HG02973 (cell line): Measurements from ENCODE around the gene CRYBA4.
"Not testable (repeated sequence)": the region's sequence is repeated elsewhere in the genome, so short reads cannot be mapped to it uniquely, and the experiment has no call there.

Source experiments
- ATAC-seq: cut with Tn5 transposase; IDR thresholded peaks from one replicate; pipeline ENCODE4 v1.9.1; 2021; ENCODE audit warnings: moderate library complexity; ENCODE audit not compliant: unreplicated experiment

CRYBA4 gene

DNA sequence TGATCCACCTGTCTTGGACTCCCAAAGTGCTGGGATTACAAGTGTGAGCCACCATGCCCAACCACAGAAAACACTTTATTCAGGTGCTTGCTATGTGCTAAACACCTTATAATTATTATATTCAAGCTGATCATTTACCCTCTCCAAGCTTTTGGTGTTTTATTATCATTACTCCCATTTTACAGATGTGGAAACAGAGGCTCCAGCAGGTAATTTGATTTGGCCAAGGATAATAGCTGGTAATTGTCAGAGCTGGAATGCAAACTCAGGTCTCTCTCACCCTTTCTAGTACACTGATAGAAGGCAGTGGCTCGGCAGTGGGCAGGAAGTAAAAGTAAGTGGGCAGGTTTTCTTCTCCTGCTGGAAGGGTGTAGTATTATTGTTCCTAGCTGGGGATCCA, 28.0 kb upstream of the CRYBA4 start:
- no peak for ATAC-seq

- ATAC-seq = no peak
Measured at GRCh38 chr22:26597026-26597425, 24.7 kb upstream of the CRYBA4 start.

- ATAC-seq = no peak
Measured at GRCh38 chr22:26597480-26597879, 24.3 kb upstream of the CRYBA4 start.

- no peak for ATAC-seq
Measured at GRCh38 chr22:26599505-26599904, 22.3 kb upstream of the CRYBA4 start.

DNA sequence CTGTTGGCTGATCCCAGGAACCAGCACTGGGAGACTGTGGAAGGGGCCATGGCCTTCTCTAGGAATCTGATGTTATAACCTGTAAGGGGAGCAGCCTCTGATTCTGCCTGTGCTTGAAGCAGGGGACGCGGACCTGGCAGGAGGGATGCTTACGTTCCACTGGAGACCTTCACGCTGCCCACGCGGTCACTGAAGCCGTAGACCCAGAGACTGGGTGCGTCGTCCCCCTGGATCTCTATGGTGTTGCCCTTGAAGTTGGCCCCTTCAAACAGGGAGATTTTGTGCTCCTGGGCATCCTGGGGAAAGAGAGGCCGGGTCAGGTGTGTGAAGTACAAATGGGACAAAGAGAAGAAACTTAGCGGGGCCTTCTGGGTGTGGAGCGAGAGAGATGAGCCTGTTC, 20.0 kb upstream of the CRYBA4 start:
- ATAC-seq = no peak

DNA sequence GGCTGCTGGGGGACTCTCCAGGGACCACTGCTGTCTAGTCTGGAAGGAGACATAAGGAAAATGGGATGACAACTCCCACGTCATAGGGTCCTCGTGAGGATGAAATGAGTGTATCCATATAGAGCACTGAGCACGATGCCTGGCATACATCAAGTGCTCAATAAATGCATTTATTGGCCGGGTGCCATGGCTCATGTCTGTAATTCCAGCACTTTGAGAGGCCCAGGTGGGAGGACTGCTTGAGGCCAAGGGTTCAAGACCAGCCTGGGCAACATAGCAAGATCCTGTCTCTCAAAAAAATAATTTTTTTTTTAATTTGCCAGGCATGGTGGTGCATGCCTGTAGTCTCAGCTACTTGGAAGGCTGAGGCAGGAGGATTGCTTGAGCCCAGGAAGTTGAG, 19.6 kb upstream of the CRYBA4 start:
- no peak for ATAC-seq

- ATAC-seq = no peak
Measured at GRCh38 chr22:26604368-26604767, 17.4 kb upstream of the CRYBA4 start.

DNA sequence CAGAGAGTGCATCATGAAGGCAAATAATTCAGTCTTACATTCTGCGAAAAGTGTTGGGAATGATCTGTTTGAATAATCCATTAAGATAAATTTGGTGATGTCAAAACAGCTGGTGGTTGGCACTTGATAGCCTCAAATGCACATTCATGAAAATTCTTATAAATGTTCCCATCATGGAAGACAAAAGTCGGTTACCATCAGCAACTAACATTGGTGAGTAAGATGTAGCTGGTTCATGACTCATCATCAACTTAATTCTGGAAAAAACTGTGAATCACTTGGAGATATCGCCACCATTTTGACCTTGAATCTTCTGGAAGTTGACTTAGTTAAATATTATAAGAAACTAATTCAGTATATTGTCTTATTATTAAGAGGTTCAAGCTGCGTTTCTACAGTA, 15.2 kb upstream of the CRYBA4 start:
- ATAC-seq = no peak

GRCh38 chr22:26608129-26608528, 13.6 kb upstream of the CRYBA4 start:
- no peak for ATAC-seq

GRCh38 chr22:26609287-26609686, 12.5 kb upstream of the CRYBA4 start:
- no peak for ATAC-seq

DNA sequence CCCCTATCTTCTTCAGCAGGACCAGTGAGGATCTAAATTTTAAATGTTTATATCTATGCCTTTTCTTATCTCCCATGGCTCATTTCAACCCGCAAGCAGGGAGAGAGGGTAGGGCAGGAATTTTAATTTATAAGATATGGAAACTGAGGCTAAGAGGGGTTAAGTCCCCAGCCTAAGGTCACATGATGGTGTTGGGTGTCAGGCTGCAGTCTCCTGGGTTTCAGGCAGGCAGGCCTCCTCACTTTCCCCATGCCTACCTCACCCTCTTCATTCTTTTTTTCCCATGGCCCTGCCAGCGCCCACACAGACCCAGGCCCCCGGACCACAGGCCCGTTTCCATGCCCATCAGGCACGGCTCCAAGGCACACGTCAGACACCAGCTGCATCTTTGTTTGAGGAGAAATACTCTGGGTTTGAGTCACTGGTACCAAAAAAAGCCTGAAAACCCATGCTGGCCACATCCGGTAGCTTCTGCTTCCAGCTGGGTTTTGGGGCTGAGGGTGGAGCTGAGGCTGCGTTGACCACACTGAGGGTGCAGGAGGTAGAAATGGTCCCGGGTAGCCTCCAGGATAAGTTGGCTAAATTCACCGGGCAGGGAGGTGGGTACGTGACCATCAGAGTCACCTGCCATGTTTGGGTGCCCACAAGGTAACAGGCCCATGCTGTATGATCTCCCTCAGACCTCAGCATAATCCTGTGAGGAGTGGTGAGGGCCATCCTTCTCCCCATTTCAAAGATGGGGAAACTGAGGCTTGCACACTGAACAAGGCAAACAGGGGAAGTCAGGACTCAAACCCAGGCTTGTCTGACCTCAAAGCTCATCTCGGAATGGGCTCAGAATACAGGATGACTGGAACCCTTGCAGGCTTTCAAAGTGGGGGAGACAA, 11.4 kb upstream of the CRYBA4 start:
- ATAC-seq = peak; percentile 71

DNA sequence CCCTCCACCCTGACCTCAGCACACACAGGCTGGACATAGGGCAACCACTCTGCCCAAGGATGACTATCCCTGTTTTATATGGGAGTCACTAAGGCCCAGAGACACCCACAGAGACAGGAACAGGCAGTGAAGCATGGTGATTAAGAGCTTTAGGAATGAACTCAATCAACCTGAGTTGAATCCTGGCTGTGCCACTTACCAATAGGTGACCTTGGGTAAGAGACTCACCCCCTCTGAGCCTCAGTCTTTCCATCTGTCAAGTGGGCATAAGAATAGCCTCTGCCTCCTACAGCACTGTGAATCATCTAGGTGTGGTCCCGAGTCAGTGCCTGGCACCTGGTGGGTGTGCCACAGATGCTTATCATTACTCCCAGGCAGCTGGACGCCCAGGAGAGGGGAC, 10.8 kb upstream of the CRYBA4 start:
- ATAC-seq = no peak

DNA sequence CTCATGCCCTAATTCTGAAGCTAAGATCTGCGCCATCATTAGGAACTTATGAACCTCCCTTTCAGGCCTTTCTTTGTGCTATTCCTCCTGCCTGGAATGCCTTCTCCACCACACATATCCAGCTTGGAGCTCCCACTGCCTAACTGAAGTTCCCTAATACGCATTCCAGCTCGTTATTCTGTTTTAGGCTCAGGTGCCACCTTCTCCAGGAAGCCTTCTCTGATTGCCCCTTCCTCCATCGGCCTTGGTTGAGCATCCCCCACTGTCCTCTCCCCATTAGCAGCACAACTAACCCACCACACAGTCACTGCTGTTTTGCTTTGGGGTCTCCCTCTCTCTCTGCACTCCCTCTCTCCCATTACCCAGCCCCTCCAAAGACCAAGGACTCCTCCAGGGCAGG, 9.1 kb upstream of the CRYBA4 start:
- no peak for ATAC-seq

GRCh38 chr22:26613753-26614152, 8.0 kb upstream of the CRYBA4 start:
- not testable (repeated sequence) for ATAC-seq

DNA sequence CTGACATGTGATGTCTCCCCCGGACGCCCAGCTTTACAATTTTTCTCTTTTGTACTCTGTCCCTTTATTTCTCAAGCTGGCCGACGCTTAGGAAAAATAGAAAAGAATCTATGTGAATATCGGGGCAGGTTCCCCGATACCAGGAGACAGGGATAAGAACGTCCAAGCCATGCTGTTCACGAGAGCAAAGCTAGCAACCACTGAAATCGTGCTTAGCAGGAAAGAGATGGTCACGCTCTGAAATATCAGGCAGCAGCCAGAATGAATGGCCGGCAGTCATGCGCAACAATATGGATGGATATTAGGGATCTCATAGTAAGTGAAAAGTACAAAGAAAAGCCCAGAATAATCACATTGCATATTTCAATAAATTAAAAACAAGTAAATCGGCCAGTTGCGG, 7.4 kb upstream of the CRYBA4 start:
- ATAC-seq = no peak

GRCh38 chr22:26615149-26615548, 6.6 kb upstream of the CRYBA4 start:
- ATAC-seq = no peak

DNA sequence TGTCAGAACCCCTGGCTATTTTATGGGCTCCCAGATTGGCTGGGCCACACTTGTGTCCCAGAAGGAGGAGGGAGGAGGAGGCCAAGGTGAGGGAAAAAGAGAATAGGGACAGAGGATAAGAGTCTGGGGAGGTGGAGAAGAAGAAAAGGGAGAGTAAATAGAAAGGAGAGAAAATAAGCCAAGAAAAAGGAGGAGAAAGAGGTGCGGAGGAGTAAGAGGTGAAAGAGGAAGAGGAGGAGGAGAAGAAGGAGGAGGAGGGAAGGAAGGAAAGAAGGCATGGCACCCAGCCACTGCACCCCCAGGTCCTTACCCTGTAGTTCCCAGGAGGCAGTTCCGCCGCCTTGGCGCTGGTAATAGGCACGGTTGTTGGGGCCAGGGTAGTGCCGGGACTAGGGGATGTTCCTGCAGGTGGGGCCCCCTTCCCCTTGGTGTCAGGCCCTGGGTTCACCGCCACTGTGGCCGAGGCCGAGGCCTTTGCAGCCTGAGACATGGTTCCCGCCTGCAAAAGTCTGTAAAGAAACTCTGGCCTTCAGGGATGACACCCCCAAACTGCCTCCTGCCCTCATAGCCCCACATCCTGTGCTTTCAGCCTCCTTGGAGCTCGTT, 5.8 kb upstream of the CRYBA4 start:
- no peak for ATAC-seq

DNA sequence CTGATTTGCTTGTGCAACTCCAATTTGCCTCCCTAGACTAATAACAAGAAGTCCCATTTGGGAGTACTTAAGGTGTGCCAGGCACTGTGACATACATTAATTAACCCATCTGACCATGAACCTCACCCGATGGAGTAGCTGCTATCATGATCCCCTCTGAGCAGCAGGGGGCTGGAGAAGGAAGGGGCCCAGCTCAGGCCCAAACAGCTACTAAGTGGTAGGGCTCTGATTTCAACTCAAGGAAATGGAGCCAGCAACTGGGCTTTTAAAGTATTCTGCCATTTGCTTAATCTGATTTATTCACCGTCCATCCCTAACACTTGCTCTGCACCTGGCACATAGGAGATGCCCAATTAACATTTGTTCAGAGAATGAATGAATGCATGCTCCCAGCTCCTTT, 5.1 kb upstream of the CRYBA4 start:
- no peak for ATAC-seq

DNA sequence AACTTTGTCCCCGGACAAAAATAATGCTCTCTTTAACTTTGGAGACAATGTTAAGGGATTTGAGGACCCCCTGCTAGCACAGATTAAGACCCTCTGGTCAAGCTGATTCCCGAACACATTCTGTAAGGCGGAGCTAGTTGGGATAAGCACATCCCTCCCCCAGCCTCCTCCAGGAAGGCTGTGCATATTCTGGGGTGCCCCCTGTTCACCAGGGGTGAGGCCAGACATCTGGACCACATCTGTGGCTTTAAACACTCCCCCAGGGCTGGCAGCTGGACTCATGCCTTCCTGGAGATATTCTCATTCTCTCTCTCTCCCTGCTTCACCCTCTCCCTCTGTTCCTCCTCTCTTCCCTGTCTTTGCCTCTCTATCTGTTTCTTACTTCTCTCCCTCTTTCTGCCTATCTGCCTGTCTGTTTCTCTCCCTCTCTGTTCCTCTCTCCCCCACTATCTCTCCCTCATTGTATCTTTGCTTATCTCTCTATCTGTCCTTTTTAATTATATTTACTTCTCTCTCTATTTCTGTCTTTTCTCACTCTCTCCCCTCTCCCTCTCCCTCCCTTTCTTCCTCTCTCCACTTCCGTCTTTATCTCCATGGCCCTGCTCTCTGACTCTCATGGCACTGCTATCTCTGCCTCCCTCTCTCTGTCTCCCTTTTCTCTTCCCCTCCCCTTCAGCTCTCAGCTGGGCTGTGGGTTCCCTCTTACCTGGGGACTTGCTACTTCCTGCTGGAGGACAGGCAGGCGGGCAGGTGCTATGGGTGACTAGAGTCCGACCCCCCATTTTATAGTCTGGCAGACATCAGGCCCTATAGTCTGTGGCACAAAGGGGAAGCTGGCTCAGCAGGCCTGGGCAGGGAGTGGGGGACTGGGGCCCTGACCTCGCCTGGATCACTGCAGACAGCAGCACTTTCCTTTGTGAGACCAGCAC, 4.2 kb upstream of the CRYBA4 start, which contains the start of gene CRYBB1:
TSS of gene CRYBB1 (minus strand) at position 757 of the 929 bp plus-strand sequence. CDS start 1,708 bp downstream, outside the sequence.
- ATAC-seq = no peak

DNA sequence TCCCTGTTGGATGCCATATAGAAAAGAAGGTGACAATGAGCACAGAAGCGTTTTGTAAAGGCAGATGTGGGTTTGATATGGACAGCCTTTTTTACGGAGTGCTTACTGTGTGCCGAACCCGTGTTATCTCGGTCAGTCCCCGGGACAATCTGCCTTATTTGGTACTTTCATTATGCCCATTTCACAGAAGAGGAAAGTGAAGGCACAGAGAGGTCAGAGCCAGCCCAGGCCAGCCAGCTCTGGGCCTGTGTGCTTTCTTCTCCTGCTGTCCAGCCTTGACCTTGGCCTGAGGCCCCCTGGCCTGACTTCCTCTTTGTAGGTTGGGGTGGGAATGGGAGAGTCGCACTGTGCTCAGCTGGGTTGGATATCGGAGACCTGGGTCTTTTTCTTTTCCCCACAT, 3.3 kb upstream of the CRYBA4 start:
- no peak for ATAC-seq

DNA sequence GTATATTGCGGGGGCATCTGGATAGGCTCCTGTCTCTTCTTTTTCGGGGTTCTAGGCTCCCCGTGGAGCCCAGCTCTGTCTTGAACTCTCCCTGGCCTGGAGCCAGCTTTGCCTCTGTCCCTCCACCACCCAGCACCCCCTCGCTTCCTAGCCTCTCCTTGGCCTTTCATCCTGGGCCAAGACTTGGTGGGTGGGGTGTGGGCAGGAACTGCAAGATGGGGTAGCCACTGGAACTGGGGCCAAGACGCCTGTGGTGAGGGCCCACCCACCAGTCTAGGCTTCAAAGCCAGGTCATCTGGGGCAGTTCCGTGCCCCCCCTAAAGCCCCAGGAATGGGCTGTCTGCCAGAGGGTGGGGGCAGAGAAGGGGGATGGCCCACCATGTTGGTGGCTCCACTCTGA, 2.3 kb upstream of the CRYBA4 start:
- ATAC-seq = no peak
